NCI-H510A (cell line): ENCODE results near the gene TNRC18.

Experiments
- DNase-seq: peaks from one replicate; lab custom pipeline; 2025; lab: John Stamatoyannopoulos, UW

The TNRC18 gene

GRCh38 chr7:5450549-5451327, 27.1 kb upstream of the TNRC18 start:
- DNase-seq: no peak

GRCh38 chr7:5448378-5449037, 24.9 kb upstream of the TNRC18 start:
- no peak for DNase-seq

- no peak for DNase-seq
These were observed 22.5 kb upstream of the TNRC18 start for GRCh38 chr7:5445981-5446594.

GRCh38 chr7:5443678-5444077, 20.0 kb upstream of the TNRC18 start:
- DNase-seq: no peak

- DNase-seq: no peak
These were observed 19.2 kb upstream of the TNRC18 start for GRCh38 chr7:5442757-5443305.

- DNase-seq: no peak
These were observed 18.3 kb upstream of the TNRC18 start for GRCh38 chr7:5441840-5442503.

- no peak for DNase-seq
These were observed 16.2 kb upstream of the TNRC18 start for GRCh38 chr7:5439572-5440496.

- no peak for DNase-seq
These were observed 15.6 kb upstream of the TNRC18 start for GRCh38 chr7:5439209-5439571.

- DNase-seq: no peak
These were observed 14.4 kb upstream of the TNRC18 start for GRCh38 chr7:5437987-5438386.

- no peak for DNase-seq
These were observed 13.8 kb upstream of the TNRC18 start for GRCh38 chr7:5437348-5437892.

- no peak for DNase-seq
These were observed 12.5 kb upstream of the TNRC18 start for GRCh38 chr7:5436003-5436678.

GRCh38 chr7:5435291-5436002, 11.8 kb upstream of the TNRC18 start:
- no peak for DNase-seq

GRCh38 chr7:5433181-5433580, 9.5 kb upstream of the TNRC18 start:
- no peak for DNase-seq

GRCh38 chr7:5432691-5433090, 9.1 kb upstream of the TNRC18 start:
- DNase-seq: no peak

- DNase-seq: no peak
These were observed 8.0 kb upstream of the TNRC18 start for GRCh38 chr7:5431560-5432015.

GRCh38 chr7:5430612-5430947, 6.9 kb upstream of the TNRC18 start:
- no peak for DNase-seq

GRCh38 chr7:5429857-5430611, 6.4 kb upstream of the TNRC18 start:
- no peak for DNase-seq

- no peak for DNase-seq
These were observed 5.7 kb upstream of the TNRC18 start for GRCh38 chr7:5429253-5429856.
